H9 (cell line): ENCODE measurements around the gene SPEG. TPM values are rescaled to one million over a fixed set of nuclear protein-coding genes. Genes with fewer than 3 reads are reported as not detected.

Experiments used
- DNase-seq: peaks from one replicate; pipeline ENCODE4 v3.0.0-alpha.2; 2017
- H2AFZ ChIP-seq: one replicate; pipeline ENCODE4 v1.6.1; 2013; ENCODE audit warnings: mild to moderate bottlenecking, low read length, control low read depth, moderate library complexity
- H2AK5ac ChIP-seq: 2 replicates; pipeline ENCODE4 v1.6.1; 2013; ENCODE audit warnings: low read length, control low read depth, mixed read lengths; ENCODE audit not compliant: insufficient read length
- H2BK120ac ChIP-seq: one replicate; pipeline ENCODE4 v1.6.1; 2013; ENCODE audit warnings: low read depth, mild to moderate bottlenecking, low read length, control low read depth, inconsistent platforms; ENCODE audit not compliant: poor library complexity, severe bottlenecking
- H2BK12ac ChIP-seq: 2 replicates; pipeline ENCODE4 v1.6.1; 2013; ENCODE audit warnings: low read length, control low read depth, mixed read lengths, low read depth; ENCODE audit not compliant: insufficient read length
- H2BK15ac ChIP-seq: 2 replicates; pipeline ENCODE4 v1.6.1; 2013; ENCODE audit warnings: low read depth, low read length, control low read depth
- H2BK20ac ChIP-seq: one replicate; pipeline ENCODE4 v1.6.1; 2013; ENCODE audit warnings: low read depth, mild to moderate bottlenecking, low read length, control low read depth, inconsistent platforms; ENCODE audit not compliant: poor library complexity, severe bottlenecking
- H2BK5ac ChIP-seq: 2 replicates; pipeline ENCODE4 v1.6.1; 2013; ENCODE audit warnings: low read length, control low read depth, mixed read lengths; ENCODE audit not compliant: insufficient read length
- H3K14ac ChIP-seq: 2 replicates; pipeline ENCODE4 v1.6.1; 2013; ENCODE audit warnings: low read length, control low read depth; ENCODE audit not compliant: insufficient read depth
- H3K18ac ChIP-seq: 2 replicates; pipeline ENCODE4 v1.6.1; 2013; ENCODE audit warnings: low read depth, mild to moderate bottlenecking, mixed read lengths, low read length, control low read depth; ENCODE audit not compliant: insufficient read length
- H3K23ac ChIP-seq: 2 replicates; pipeline ENCODE4 v1.6.1; 2013; ENCODE audit warnings: low read length, control low read depth, mixed read lengths, low read depth; ENCODE audit not compliant: insufficient read length
- H3K23me2 ChIP-seq: 2 replicates; pipeline ENCODE4 v1.6.1; 2013; ENCODE audit warnings: low read depth, mild to moderate bottlenecking, mixed read lengths, low read length, control low read depth; ENCODE audit not compliant: insufficient read length, poor library complexity, severe bottlenecking
- H3K27ac ChIP-seq: 2 replicates; pipeline ENCODE4 v1.5.1; 2013; ENCODE audit warnings: low read length, control low read depth, mixed read lengths, low read depth; ENCODE audit not compliant: insufficient read length
- H3K27me3 ChIP-seq: 2 replicates; pipeline ENCODE4 v1.6.1; 2013; ENCODE audit warnings: low read length, control low read depth, inconsistent platforms; ENCODE audit not compliant: insufficient read depth
- H3K4ac ChIP-seq: 2 replicates; pipeline ENCODE4 v1.6.1; 2013; ENCODE audit warnings: low read depth, mild to moderate bottlenecking, control low read depth, inconsistent platforms, low read length, moderate library complexity
- H3K4me1 ChIP-seq: 2 replicates; pipeline ENCODE4 v1.6.1; 2013; ENCODE audit warnings: low read length, control low read depth, inconsistent platforms; ENCODE audit not compliant: insufficient read depth
- H3K4me2 ChIP-seq: 2 replicates; pipeline ENCODE4 v1.6.1; 2013; ENCODE audit warnings: low read length, control low read depth, mixed read lengths; ENCODE audit not compliant: insufficient read length, insufficient read depth
- H3K56ac ChIP-seq: 2 replicates; pipeline ENCODE4 v1.6.1; 2013; ENCODE audit warnings: low read depth, mild to moderate bottlenecking, mixed read lengths, low read length, control low read depth; ENCODE audit not compliant: insufficient read length
- H3K79me1 ChIP-seq: 2 replicates; pipeline ENCODE4 v1.6.1; 2013; ENCODE audit warnings: low read depth, mild to moderate bottlenecking, moderate library complexity, low read length, control low read depth, inconsistent platforms; ENCODE audit not compliant: insufficient read depth, poor library complexity, severe bottlenecking
- H3K79me2 ChIP-seq: 2 replicates; pipeline ENCODE4 v1.6.1; 2013; ENCODE audit warnings: low read length, control low read depth, inconsistent platforms; ENCODE audit not compliant: insufficient read depth
- H3K9ac ChIP-seq: 2 replicates; pipeline ENCODE4 v1.6.1; 2013; ENCODE audit warnings: low read length, control low read depth, mixed read lengths; ENCODE audit not compliant: insufficient read length; ENCODE audit errors: extremely low read depth
- H3K9me3 ChIP-seq: one replicate; pipeline ENCODE4 v1.6.1; 2013; ENCODE audit warnings: low read depth, low read length, inconsistent platforms; ENCODE audit not compliant: control insufficient read depth
- H3T11ph ChIP-seq: one replicate; pipeline ENCODE4 v1.6.1; 2013; ENCODE audit warnings: mild to moderate bottlenecking, low read length, control low read depth, inconsistent platforms
- H4K20me1 ChIP-seq: one replicate; pipeline ENCODE4 v1.6.1; 2013; ENCODE audit not compliant: control insufficient read depth, insufficient read length, insufficient read depth
- H4K5ac ChIP-seq: 2 replicates; pipeline ENCODE4 v1.6.1; 2013; ENCODE audit warnings: low read depth, mild to moderate bottlenecking, mixed read lengths, low read length, control low read depth; ENCODE audit not compliant: insufficient read length
- H4K8ac ChIP-seq: replicated peaks from 2 replicates; pipeline ENCODE4 v1.6.1; 2013; ENCODE audit warnings: low read length, control low read depth, mixed read lengths, low read depth; ENCODE audit not compliant: insufficient read length
- H4K91ac ChIP-seq: 2 replicates; pipeline ENCODE4 v1.6.1; 2013; ENCODE audit warnings: low read depth, mild to moderate bottlenecking, moderate library complexity, mixed read lengths, low read length, control low read depth; ENCODE audit not compliant: insufficient read length
- H3K27ac Mint-ChIP-seq, 3 experiments: 2 replicates in 2 of 3; 3 replicates in 1 of 3; pipeline ENCODE4 v1.8.0; 2020 to 2021; ENCODE audit warnings: mixed read lengths in 3 of 3, mild to moderate bottlenecking in 1 of 3, moderate library complexity in 1 of 3
- H3K27me3 Mint-ChIP-seq: 2 replicates; pipeline ENCODE4 v1.8.0; 2021; ENCODE audit warnings: low read depth, mild to moderate bottlenecking, moderate library complexity, mixed read lengths
- H3K36me3 Mint-ChIP-seq, 3 experiments: 2 replicates in 2 of 3; 3 replicates in 1 of 3; pipeline ENCODE4 v1.8.0; 2020 to 2021; ENCODE audit warnings: low read depth in 3 of 3, mixed read lengths in 3 of 3; ENCODE audit not compliant: insufficient read depth in 1 of 3
- H3K4me1 Mint-ChIP-seq, 2 experiments: 2 replicates each; pipeline ENCODE4 v1.8.0; 2020; ENCODE audit warnings: mixed read lengths in 2 of 2
- H3K4me3 Mint-ChIP-seq, 2 experiments: 2 replicates in 1 of 2; 3 replicates in 1 of 2; pipeline ENCODE4 v1.8.0; 2020 to 2021; ENCODE audit warnings: mild to moderate bottlenecking in 2 of 2, mixed read lengths in 2 of 2, moderate library complexity in 1 of 2
- H3K9me3 Mint-ChIP-seq, 2 experiments: 2 replicates in 1 of 2; 3 replicates in 1 of 2; pipeline ENCODE4 v1.8.0; 2020; ENCODE audit warnings: mild to moderate bottlenecking in 2 of 2, mixed read lengths in 2 of 2, moderate library complexity in 1 of 2
- CTCF ChIP-seq: fragments of 200-600 bp; sonication (generic); conservative IDR thresholded peaks from 3 replicates; pipeline ENCODE4 v1.8.0; 2021; ENCODE audit warnings: antibody characterized with exemption, mild to moderate bottlenecking
- WGBS: extraction: QIAGEN DNeasy Blood & Tissue Kit; methylation state at CpG from one replicate; pipeline ENCODE4 v1.1.7; 2013; ENCODE audit warnings: missing lambda C conversion rate, low lambda C conversion rate, mixed read lengths; ENCODE audit not compliant: insufficient read length; ENCODE audit errors: extremely low coverage; 5-methylcytosine and 5-hydroxymethylcytosine counted together
- total RNA-seq: library from RNA; stranded (reverse); gene quantifications from 2 replicates; pipeline ENCODE4 v1.2.1, GENCODE V29; 2021

Gene SPEG
- total RNA-seq, 1 experiment from 2014 or later = 23.7 TPM

GRCh38 chr2:219464286-219465032, 29.8 kb downstream of the SPEG start:
- no peak overlapping the region for H3K4me2 ChIP-seq
- H3K4me1 Mint-ChIP-seq = peaks cover 16 to 23% of the 10 kb centered on the region in 2 experiments
- no peak overlapping the region for H3T11ph ChIP-seq
- H3K27me3 ChIP-seq = no peaks in the 10 kb centered on the region
- H3K9ac ChIP-seq = no peak overlapping the region
- H4K20me1 ChIP-seq = no peaks in the 10 kb centered on the region
- H3K14ac ChIP-seq = no peak overlapping the region
- H4K91ac ChIP-seq = no peak overlapping the region
- H2AFZ ChIP-seq = no peak overlapping the region
- no peaks in the 10 kb centered on the region for H3K79me1 ChIP-seq
- no CpG with 5 or more reads among the region's 21 CpGs for WGBS
- no peak overlapping the region for H4K5ac ChIP-seq
- no peaks in the 10 kb centered on the region for H3K9me3 Mint-ChIP-seq
- no peak overlapping the region for H4K8ac ChIP-seq
- no peak overlapping the region for H2BK12ac ChIP-seq
- peaks cover 4 to 20% (median 9%) of the 10 kb centered on the region in 3 experiments for H3K36me3 Mint-ChIP-seq
- H3K56ac ChIP-seq = no peak overlapping the region
- H3K27ac ChIP-seq = no peak overlapping the region
- no peak overlapping the region for H3K18ac ChIP-seq
- H2BK15ac ChIP-seq = no peak overlapping the region
- no peak overlapping the region for H2BK20ac ChIP-seq
- no peak overlapping the region for H2AK5ac ChIP-seq
- H3K4me3 Mint-ChIP-seq = no peak overlapping the region
- no peak overlapping the region for H2BK120ac ChIP-seq
- no peak overlapping the region for H2BK5ac ChIP-seq
- H3K23ac ChIP-seq = no peak overlapping the region
- no peaks in the 10 kb centered on the region for H3K23me2 ChIP-seq
- no peaks in the 10 kb centered on the region; the same call in 1 of the 2 replicates for H3K4me1 ChIP-seq
- H3K27me3 Mint-ChIP-seq = no peaks in the 10 kb centered on the region
- no peak overlapping the region for H3K4ac ChIP-seq
- peak; percentile 25; the same call in 1 of the 3 replicates for TF ChIP-seq CTCF
- no peak for DNase-seq
- H3K79me2 ChIP-seq = no peaks in the 10 kb centered on the region
- H3K27ac Mint-ChIP-seq = no peak overlapping the region
- H3K9me3 ChIP-seq = no peaks in the 10 kb centered on the region
